GM12878 (cell line): ENCODE measurements around the gene SNHG17. TPM values are rescaled to one million over a fixed set of nuclear protein-coding genes. Genes with fewer than 3 reads are reported as not detected.

ENCODE experiments used
- CEBPZ ChIP-seq: fragments of 150-350 bp; IDR thresholded peaks from 2 replicates; pipeline ENCODE4 v1.6.1; 2016; ENCODE audit warnings: low read depth, low read length
- CHD1 ChIP-seq: IDR thresholded peaks from 2 replicates; pipeline ENCODE4 v1.6.1; 2012; ENCODE audit warnings: low read depth, low read length, improper control_type of control experiment
- REST ChIP-seq: IDR thresholded peaks from 2 replicates; pipeline ENCODE4 v1.6.1; 2012; ENCODE audit warnings: mild to moderate bottlenecking, low read depth, low read length
- SMAD5 ChIP-seq: IDR thresholded peaks from 2 replicates; pipeline ENCODE4 v1.6.1; 2016; ENCODE audit warnings: antibody characterized with exemption, low read depth
- TARDBP ChIP-seq: IDR thresholded peaks from 2 replicates; pipeline ENCODE4 v1.6.1; 2016; ENCODE audit warnings: borderline replicate concordance
- ZNF274 ChIP-seq: IDR thresholded peaks from one replicate; pipeline ENCODE4 v1.8.0; 2011; ENCODE audit not compliant: insufficient read length, insufficient read depth
- ZSCAN29 ChIP-seq: fragments of 450-650 bp; IDR thresholded peaks from 2 replicates; pipeline ENCODE4 v1.6.1; 2017; ENCODE audit warnings: mild to moderate bottlenecking, moderate library complexity
- polyA plus RNA-seq, 11 experiments: library from polyadenylated mRNA; depleted of rRNA in 4 of 11; unstranded in 6 of 11; stranded (reverse) in 5 of 11; fragments of >200 nt; fragmentation: Nextera tagmentation in 4 of 11; fragmentation: Illumina TruSeq in 1 of 11; extraction: Ambion mirVana in 4 of 11; extraction: Trizol in 1 of 11; gene quantifications; 1 replicate in 1 of 11; 2 replicates in 10 of 11; pipeline versions ENCODE4 v1.2.1 to v1.2.3, GENCODE V29; 2011 to 2016; ENCODE audit warnings: inconsistent platforms in 2 of 11, missing spikeins in 2 of 11, low read depth in 1 of 11
- total RNA-seq, 4 experiments: library from RNA; depleted of rRNA in 3 of 4; stranded (reverse); fragments of >200 nt in 3 of 4; fragmentation: Illumina TruSeq in 1 of 4; extraction: Trizol in 1 of 4; gene quantifications; 2 replicates each; pipeline versions ENCODE4 v1.2.1 to v1.2.3, GENCODE V29; 2013 to 2021

SNHG17 gene
- total and polyA plus RNA-seq, 10 of the 15 experiments (the other 5 are each of a cell fraction or from before 2014, with no cell fraction given), result 20.8 to 63.0 (median 33.9) TPM

GRCh38 chr20:38447931-38448675 lies 13.0 kb upstream of the SNHG17 start (continued):
- no peak for TF ChIP-seq REST
- no peak for TF ChIP-seq ZSCAN29
- TF ChIP-seq TARDBP, result no peak
- no peak for TF ChIP-seq ZNF274
- no peak for TF ChIP-seq CEBPZ
- no peak for TF ChIP-seq CHD1
- no peak for TF ChIP-seq SMAD5
